Measurements from ENCODE around the gene FAM13A.

The FAM13A gene

GRCh38 chr4:89056953-89057398 is at the start of gene FAM13A:
FAM13A (minus strand) TSS chr4:89057185; CDS start chr4:89056964, 221 bp downstream.
- in situ Hi-C loops (cut with HindIII; ENCODE audit: low sequenced_read_pairs) = no loop called here
- peak; percentile 97 for DNase-seq (ENCODE audit: low read depth)

DNA sequence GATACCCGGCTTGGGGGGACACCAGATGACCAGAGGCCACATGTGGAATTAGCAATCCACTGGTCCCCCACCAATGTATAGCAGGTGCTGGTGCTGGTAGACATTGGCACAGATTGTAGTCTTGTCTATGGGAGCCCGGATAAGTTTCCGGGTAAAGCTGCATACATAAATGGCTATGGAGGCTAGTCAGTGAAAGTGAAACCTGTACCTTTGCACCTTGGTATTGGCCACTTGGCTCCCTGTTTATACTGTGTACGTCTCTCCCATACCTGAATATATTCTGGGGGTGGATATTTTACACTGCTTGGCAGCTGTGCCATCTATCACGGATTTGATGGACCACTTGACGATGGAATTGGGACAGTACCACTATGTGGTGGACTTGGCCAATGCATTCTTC is 48.7 kb upstream of the FAM13A start:
- DNase-seq (ENCODE audit: low read depth) = no peak
- in situ Hi-C loops (cut with HindIII; ENCODE audit: low sequenced_read_pairs) = no loop called here

More at GRCh38 chr4:89056953-89057398, at the start of gene FAM13A:
- peak within 1 kb of the TSS; percentile 38 for H3K4me3 ChIP-seq (ENCODE audit: low read depth, low read length)
- TF ChIP-seq, protein P1, sequence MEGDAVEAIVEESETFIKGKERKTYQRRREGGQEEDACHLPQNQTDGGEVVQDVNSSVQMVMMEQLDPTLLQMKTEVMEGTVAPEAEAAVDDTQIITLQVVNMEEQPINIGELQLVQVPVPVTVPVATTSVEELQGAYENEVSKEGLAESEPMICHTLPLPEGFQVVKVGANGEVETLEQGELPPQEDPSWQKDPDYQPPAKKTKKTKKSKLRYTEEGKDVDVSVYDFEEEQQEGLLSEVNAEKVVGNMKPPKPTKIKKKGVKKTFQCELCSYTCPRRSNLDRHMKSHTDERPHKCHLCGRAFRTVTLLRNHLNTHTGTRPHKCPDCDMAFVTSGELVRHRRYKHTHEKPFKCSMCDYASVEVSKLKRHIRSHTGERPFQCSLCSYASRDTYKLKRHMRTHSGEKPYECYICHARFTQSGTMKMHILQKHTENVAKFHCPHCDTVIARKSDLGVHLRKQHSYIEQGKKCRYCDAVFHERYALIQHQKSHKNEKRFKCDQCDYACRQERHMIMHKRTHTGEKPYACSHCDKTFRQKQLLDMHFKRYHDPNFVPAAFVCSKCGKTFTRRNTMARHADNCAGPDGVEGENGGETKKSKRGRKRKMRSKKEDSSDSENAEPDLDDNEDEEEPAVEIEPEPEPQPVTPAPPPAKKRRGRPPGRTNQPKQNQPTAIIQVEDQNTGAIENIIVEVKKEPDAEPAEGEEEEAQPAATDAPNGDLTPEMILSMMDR (IDR thresholded peaks at IDR 0.05; ENCODE audit: low read depth, low read length, missing control alignments) = no peak

DNA sequence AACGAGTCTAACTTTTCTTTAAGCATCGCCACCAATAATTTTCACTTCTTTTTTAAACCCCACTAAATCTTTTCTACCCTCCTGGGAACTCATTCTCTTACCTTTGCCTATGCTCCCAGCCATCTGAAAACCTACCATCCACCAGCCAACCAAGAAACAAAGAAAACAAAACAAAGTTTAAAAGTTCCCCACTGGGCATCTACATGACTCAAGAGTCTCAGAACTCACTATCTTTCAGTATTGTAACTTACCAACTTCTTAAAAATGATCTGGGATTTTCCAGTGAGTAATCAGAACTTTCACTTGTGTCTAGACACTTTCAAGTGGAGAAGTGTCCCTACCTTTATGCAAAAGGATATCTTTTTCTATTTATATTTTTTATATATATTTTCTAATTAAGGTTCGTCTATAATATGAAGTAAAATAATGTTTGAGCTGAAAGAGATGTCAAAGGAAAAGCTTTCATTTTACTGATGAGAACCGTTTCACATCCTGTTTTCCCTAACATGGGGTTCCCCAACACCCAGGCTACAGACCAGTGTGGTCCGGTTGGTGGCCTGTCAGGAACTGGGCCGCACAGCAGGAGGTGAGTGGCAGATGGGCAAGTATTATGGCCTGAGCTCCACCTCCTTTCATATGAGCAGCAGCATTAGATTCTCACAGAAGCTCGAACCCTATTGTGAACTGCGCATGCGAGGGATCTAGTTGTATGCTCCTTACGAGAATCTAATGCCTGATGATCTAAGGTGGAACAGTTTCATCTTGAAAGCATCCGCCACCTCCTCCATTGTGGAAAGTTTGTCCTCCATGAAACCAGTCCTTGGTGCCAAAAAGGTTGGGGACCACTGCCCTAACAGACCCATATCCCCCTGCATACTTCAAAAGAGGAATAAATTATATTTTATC is 44.5 kb upstream of the FAM13A start:
- no peak overlapping the region for H3K4me3 ChIP-seq (ENCODE audit: low read depth, low read length)
- in situ Hi-C loops (cut with HindIII; ENCODE audit: low sequenced_read_pairs) = no loop called here
- TF ChIP-seq, protein P1 (IDR thresholded peaks at IDR 0.05; ENCODE audit: low read depth, low read length, missing control alignments) = no peak
- no peak for DNase-seq (ENCODE audit: low read depth)

More for the DNA sequence above, 48.7 kb upstream of the FAM13A start:
- TF ChIP-seq, protein P1 (IDR thresholded peaks at IDR 0.05; ENCODE audit: low read depth, low read length, missing control alignments) = no peak
- H3K4me3 ChIP-seq (ENCODE audit: low read depth, low read length) = no peak overlapping the region

DNA sequence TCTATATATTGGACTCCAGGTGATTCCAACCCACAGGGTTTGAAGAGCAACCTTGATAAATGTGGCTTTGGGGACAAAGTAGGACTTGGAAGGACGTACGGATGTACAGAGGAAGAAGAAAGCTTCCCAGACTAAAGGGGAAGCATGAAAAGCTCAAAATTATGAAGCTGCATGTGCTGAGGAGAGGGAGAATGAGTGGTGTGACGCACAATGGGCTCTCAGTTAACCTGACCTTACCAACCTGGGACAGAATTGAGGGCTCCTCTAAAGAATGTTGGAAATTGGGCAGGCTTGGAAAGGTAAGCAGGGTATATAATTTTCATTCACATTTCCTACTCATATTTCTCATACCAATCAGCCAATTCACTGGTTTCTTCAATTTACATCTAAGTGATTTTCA is 43.9 kb upstream of the FAM13A start:
- no peak for DNase-seq (ENCODE audit: low read depth)
- no peak overlapping the region for H3K4me3 ChIP-seq (ENCODE audit: low read depth, low read length)
- TF ChIP-seq, protein P1 (IDR thresholded peaks at IDR 0.05; ENCODE audit: low read depth, low read length, missing control alignments) = no peak
- in situ Hi-C loops (cut with HindIII; ENCODE audit: low sequenced_read_pairs) = no loop called here

DNA sequence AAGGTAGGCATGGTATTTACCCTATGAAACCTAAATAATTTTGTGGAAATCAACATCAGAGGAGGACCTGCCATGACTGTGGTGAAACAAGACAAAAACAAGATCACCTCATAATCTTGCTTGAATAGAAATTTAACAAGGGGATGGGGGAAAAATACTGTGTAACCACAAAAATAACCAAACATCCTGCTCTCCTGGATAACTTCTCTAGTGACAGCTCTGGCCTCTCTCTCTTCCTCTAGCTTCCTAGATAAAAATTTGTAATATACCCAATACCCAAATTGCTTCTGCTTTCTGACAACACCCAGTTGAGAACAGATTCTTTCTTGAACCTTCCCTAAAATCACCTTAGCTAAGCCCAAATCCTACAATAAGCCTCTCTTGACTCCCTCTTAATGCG is 42.5 kb upstream of the FAM13A start:
- in situ Hi-C loops (cut with HindIII; ENCODE audit: low sequenced_read_pairs) = no loop called here
- TF ChIP-seq, protein P1 (IDR thresholded peaks at IDR 0.05; ENCODE audit: low read depth, low read length, missing control alignments) = no peak
- DNase-seq (ENCODE audit: low read depth) = no peak
- H3K4me3 ChIP-seq (ENCODE audit: low read depth, low read length) = no peak overlapping the region

- DNase-seq (ENCODE audit: low read depth) = no peak
- in situ Hi-C loops (cut with HindIII; ENCODE audit: low sequenced_read_pairs) = no loop called here
- no peak overlapping the region for H3K4me3 ChIP-seq (ENCODE audit: low read depth, low read length)
- TF ChIP-seq, protein P1 (IDR thresholded peaks at IDR 0.05; ENCODE audit: low read depth, low read length, missing control alignments) = no peak
These were observed 42.0 kb upstream of the FAM13A start for GRCh38 chr4:89099034-89099433.

All from astrocyte of the cerebellum (primary cell).